OCI-LY3 (cell line): ENCODE results near the gene JAG2.

Source experiments
- EZH2phosphoT487 ChIP-seq: fragments of 200-600 bp; shearing (Covaris generic); IDR thresholded peaks from 2 replicates; pipeline ENCODE4 v1.6.1; 2018; ENCODE audit warnings: antibody characterized with exemption, mixed run types, low read depth
- TF ChIP-seq, protein P1 (sequence below): fragments of 200-600, 300-600 bp; sonication (generic); IDR thresholded peaks from 2 replicates; pipeline ENCODE4 v1.5.1; 2014; ENCODE audit warnings: antibody characterized with exemption, low read length, low read depth

DNA sequence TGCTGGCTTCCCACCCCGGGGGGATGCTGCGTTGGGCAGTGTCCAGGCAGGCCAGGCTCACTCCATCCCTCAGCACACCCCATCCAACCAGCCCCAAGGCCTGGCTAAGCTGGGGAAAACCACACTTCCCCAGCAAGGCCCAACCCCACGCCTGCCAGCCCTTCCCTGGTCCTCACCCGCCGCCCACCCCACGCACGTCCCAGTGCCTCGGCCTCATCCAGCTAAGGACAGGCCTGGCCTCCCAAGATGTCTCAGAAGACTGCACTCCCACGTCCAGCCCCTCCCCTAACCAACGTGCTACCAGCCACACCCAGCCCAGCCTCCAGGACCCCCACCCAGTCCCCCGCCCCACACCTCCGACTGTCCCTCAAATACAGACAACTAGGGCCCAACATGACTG is 9.8 kb downstream of the JAG2 start:
- TF ChIP-seq, protein P1, sequence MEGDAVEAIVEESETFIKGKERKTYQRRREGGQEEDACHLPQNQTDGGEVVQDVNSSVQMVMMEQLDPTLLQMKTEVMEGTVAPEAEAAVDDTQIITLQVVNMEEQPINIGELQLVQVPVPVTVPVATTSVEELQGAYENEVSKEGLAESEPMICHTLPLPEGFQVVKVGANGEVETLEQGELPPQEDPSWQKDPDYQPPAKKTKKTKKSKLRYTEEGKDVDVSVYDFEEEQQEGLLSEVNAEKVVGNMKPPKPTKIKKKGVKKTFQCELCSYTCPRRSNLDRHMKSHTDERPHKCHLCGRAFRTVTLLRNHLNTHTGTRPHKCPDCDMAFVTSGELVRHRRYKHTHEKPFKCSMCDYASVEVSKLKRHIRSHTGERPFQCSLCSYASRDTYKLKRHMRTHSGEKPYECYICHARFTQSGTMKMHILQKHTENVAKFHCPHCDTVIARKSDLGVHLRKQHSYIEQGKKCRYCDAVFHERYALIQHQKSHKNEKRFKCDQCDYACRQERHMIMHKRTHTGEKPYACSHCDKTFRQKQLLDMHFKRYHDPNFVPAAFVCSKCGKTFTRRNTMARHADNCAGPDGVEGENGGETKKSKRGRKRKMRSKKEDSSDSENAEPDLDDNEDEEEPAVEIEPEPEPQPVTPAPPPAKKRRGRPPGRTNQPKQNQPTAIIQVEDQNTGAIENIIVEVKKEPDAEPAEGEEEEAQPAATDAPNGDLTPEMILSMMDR = no peak
- no peak for TF ChIP-seq EZH2phosphoT487
